Heart left ventricle (tissue), 16 donors: ENCODE results near the gene NELL1. TPM values are rescaled to one million over a fixed set of nuclear protein-coding genes. Genes with fewer than 3 reads are reported as not detected.

ENCODE experiments used
- ATAC-seq, 4 donors: fragments of 200-7000 bp; cut with Tn5 transposase; one replicate each; pipeline ENCODE4 v1.9.1; 2020 to 2022; ENCODE audit warnings: moderate library complexity in 4 of 4, mild to moderate bottlenecking in 3 of 4, moderate number of reproducible peaks in 1 of 4
- DNase-seq, 5 donors: peaks; one replicate each; pipeline ENCODE4 v3.0.0-alpha.2; 2020
- H3K27ac ChIP-seq, 12 donors: fragments of 200-600 bp; sonication (generic) in 4 of 12; one replicate each; pipeline versions ENCODE4 v1.5.0 to v1.8.0; 2016 to 2022; ENCODE audit warnings: mild to moderate bottlenecking in 2 of 12
- H3K27me3 ChIP-seq, 9 donors: fragments of 200-600 bp; sonication (generic) in 2 of 9; one replicate each; pipeline versions ENCODE4 v1.5.1 to v1.8.0; 2016 to 2022; ENCODE audit warnings: mild to moderate bottlenecking in 3 of 9
- H3K36me3 ChIP-seq, 9 donors: fragments of 200-600 bp; sonication (generic) in 2 of 9; one replicate each; pipeline versions ENCODE4 v1.5.0 to v1.8.0; 2018 to 2022; ENCODE audit warnings: mild to moderate bottlenecking in 2 of 9
- H3K4me1 ChIP-seq, 12 donors: fragments of 200-600 bp; sonication (generic) in 4 of 12; one replicate each; pipeline versions ENCODE4 v1.5.0 to v1.8.0; 2016 to 2022; ENCODE audit warnings: mild to moderate bottlenecking in 3 of 12
- H3K4me3 ChIP-seq, 12 donors: fragments of 200-600 bp; sonication (generic) in 4 of 12; one replicate each; pipeline versions ENCODE4 v1.5.0 to v1.8.0; 2017 to 2022; ENCODE audit warnings: mild to moderate bottlenecking in 9 of 12, moderate library complexity in 4 of 12
- H3K9me3 ChIP-seq, 12 donors: fragments of 200-600 bp; sonication (generic) in 4 of 12; one replicate each; pipeline versions ENCODE4 v1.5.0 to v1.8.0; 2016 to 2022; ENCODE audit warnings: mild to moderate bottlenecking in 1 of 12
- CTCF ChIP-seq, 12 donors: fragments of 200-600 bp; sonication (generic) in 4 of 12; IDR thresholded peaks; one replicate each; pipeline versions ENCODE4 v1.5.0 to v1.8.0; 2018 to 2022; ENCODE audit warnings: antibody characterized with exemption in 12 of 12, mild to moderate bottlenecking in 5 of 12
- POLR2A ChIP-seq, 2 donors: fragments of 450-650 bp; IDR thresholded peaks; one replicate each; pipeline ENCODE4 v1.6.1; 2017; ENCODE audit warnings: antibody characterized with exemption in 2 of 2, mild to moderate bottlenecking in 2 of 2, moderate library complexity in 2 of 2
- WGBS, 4 donors: extraction: QIAGEN DNeasy Blood & Tissue Kit in 2 of 4; methylation state at CpG; one replicate each; pipeline versions ENCODE4 v1.1.5 to v1.1.7; 2013 to 2018; 5-methylcytosine and 5-hydroxymethylcytosine counted together
- intact Hi-C, 10 donors: fragments of 100-400 bp; cut with DNase I; formaldehyde crosslinking; loops; one replicate each; pipeline versions ENCODE4 v1.11.1 to v1.14.2; 2022
- polyA plus RNA-seq, 2 donors: library from polyadenylated mRNA; stranded (reverse); fragments of 200-250 nt; gene quantifications; one replicate each; pipeline ENCODE4 v1.2.3, GENCODE V29; 2013
- total RNA-seq, 9 donors: library from RNA; depleted of rRNA in 2 of 9; stranded (reverse); fragments of >200 nt in 2 of 9; fragmentation: NEBNext Ultra II Directional in 3 of 9; extraction: Animal tissue kit (Norgen Biotek cat#: 25700) in 3 of 9; gene quantifications; one replicate each; pipeline versions ENCODE4 v1.1.0 to v1.2.4, GENCODE V29; 2016 to 2023
- donor health status: ischemic (EF 13 %, LVEDD 7.1; RV severe dilation, severe dysfunction).
- donor health status: healthy with polysubstance abuse.
- donor health status: DM: no; HTN: yes; CAD: no.
- donor health status: DM: no; HTN: no; CAD: no.
- donor health status: ischemic (EF 25% LVEDD 6.9; RV normal size, moderate dysfunction).
- donor health status: ischemic (EF 25% LVEDD 5.7; RV mildly dilated, moderate dysfunction).
- donor health status: healthy.
- donor health status: DM: yes; HTN: yes; CAD: no.
- donor health status: ischemic (EF 35%, LVEDD 5.7; RV mildly dilated, moderate dysfunction).
- donor health status: nonischemic (EF 11% LVEDD 7.7; RV severe dilation, severe dysfunction).
- donor health status: DM: yes; HTN: yes; CAD: no.
- donor health status: PGD.
- donor health status: ischemic (EF 29% LVEDD 5.4; RV normal size, mild dysfunction).
- donor health status: nonischemic (EF 23%, LVEDD 6.1; RV moderate dilation, normal function).

Gene NELL1
- total and polyA plus RNA-seq, 11 donors = 1.6 TPM; not detected in 10

GRCh38 chr11:21169639-21170038, 500.3 kb downstream of the NELL1 start:
- no peaks in the 10 kb centered on the region for H3K9me3 ChIP-seq
- 80 to 86% (median 85%) methylated on average over 6 to 8 of the region's 8 CpGs for WGBS, 4 donors
- no peak for DNase-seq
- intact Hi-C loops = no loop called here
- no peak for ATAC-seq
- H3K4me1 ChIP-seq = no peaks in the 10 kb centered on the region
- H3K27ac ChIP-seq = no peak overlapping the region
- TF ChIP-seq POLR2A (IDR thresholded peaks at IDR 0.05) (no peak), CTCF (IDR thresholded peaks at IDR 0.05) (no peak)
- no peak overlapping the region for H3K4me3 ChIP-seq
- no peaks in the 10 kb centered on the region for H3K36me3 ChIP-seq
- no peaks in the 10 kb centered on the region for H3K27me3 ChIP-seq

DNA sequence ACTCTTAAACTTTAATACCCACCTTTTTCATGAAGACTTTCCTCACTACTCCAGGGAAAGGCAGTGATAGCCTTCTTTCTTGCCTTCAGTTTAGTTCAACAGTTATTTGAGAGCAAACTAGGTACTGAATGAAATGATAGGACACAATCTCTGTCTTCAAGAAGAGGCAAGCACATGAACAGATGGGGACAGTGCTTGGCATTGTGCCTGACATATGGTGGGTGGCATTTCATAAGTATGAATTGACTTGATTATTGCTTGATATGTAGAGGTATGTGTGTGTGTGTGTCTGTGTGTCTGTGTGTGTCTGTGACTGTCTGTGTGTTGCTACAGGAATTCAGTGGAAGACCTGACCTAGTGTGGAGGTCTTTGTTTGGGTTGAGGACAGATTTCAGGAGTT, 504.1 kb downstream of the NELL1 start:
- Histone ChIP-seq H3K4me1 (no peaks in the 10 kb centered on the region), H3K27me3 (no peaks in the 10 kb centered on the region), H3K36me3 (no peaks in the 10 kb centered on the region), H3K4me3 (no peak overlapping the region), H3K9me3 (no peaks in the 10 kb centered on the region), H3K27ac (no peak overlapping the region)
- no peak for DNase-seq
- intact Hi-C loops = no loop called here
- no peak for TF ChIP-seq CTCF (IDR thresholded peaks at IDR 0.05)
- TF ChIP-seq POLR2A (IDR thresholded peaks at IDR 0.05) = no peak
- ATAC-seq = no peak

DNA sequence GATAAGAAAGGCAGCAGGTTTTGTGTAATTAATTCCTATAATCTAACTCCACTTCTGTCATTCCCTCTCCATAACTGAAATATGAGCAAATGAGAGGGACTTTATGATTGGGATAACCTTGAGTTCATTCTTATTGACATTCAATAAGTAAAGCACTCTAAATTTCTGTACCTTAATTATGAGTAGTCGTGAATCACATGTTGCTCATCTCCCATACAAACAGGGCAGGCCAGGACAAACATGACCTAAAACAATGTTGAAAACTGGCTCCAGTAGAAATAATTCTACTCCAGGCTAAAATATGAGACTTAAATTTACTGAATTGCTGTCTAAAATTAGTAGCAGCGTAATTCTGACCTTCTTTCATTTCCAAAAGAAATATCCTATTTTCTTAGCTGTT, 505.4 kb downstream of the NELL1 start:
- Histone ChIP-seq H3K9me3 (no peaks in the 10 kb centered on the region), H3K27me3 (no peaks in the 10 kb centered on the region), H3K27ac (no peak overlapping the region), H3K36me3 (no peaks in the 10 kb centered on the region), H3K4me1 (no peaks in the 10 kb centered on the region), H3K4me3 (no peak overlapping the region)
- 84 to 91% (median 88%) methylated on average over 2 of the region's 2 CpGs for WGBS, 4 donors
- ATAC-seq (no peak), DNase-seq (no peak)
- TF ChIP-seq CTCF (IDR thresholded peaks at IDR 0.05) (no peak), POLR2A (IDR thresholded peaks at IDR 0.05) (no peak)
- intact Hi-C loops = no loop called here

DNA sequence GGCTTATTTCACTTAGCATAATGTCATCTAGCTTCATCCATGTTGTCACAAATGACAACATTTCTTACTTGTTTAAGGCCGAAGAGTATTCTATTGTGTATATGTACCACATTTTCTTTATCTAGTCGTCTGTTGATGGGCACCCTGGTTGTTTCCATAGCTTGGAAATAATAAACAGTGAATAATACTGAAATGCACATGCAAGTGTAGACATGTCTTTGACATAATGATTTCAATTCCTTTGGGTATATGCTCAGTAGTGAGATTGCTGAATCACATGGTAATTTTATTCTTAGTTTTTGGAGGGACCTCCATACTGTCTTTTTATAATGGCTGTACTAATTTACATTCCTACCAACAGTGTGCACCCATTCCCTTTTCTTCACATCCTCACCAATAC, 508.0 kb downstream of the NELL1 start:
- Histone ChIP-seq H3K36me3 (no peaks in the 10 kb centered on the region), H3K27me3 (no peaks in the 10 kb centered on the region), H3K4me1 (no peaks in the 10 kb centered on the region), H3K4me3 (no peak overlapping the region), H3K27ac (no peak overlapping the region), H3K9me3 (no peaks in the 10 kb centered on the region)
- ATAC-seq (no peak), DNase-seq (no peak)
- intact Hi-C loops = no loop called here
- TF ChIP-seq POLR2A (IDR thresholded peaks at IDR 0.05) = no peak
- no peak for TF ChIP-seq CTCF (IDR thresholded peaks at IDR 0.05)
- 59 to 78% (median 75%) methylated on average over 2 of the region's 2 CpGs for WGBS, 4 donors
